IMR-90 (cell line): ENCODE measurements around the gene TOR3A. TPM values are rescaled to one million over a fixed set of nuclear protein-coding genes. Genes with fewer than 3 reads are reported as not detected.

Experiments used
- ATAC-seq: fragments of 200-7000 bp; cut with Tn5 transposase; 2 replicates; pipeline ENCODE4 v1.9.1; 2020; ENCODE audit warnings: low read depth, mild to moderate bottlenecking, moderate library complexity
- BruUV-seq: library from RNA; stranded (reverse); fragments of 400-500 nt; replicated peaks from 2 replicates; lab custom pipeline; 2021; lab: Mats Ljungman, UMichigan
- CTCF ChIA-PET: fragments of 300-600 bp; formaldehyde crosslinking; extraction: SDS; loops from one replicate; lab custom pipeline; 2021; ENCODE audit warnings: antibody characterized with exemption; lab: Yijun Ruan, JAX
- POLR2A ChIA-PET: fragments of 300-600 bp; sonication (Branson Sonifier 250); formaldehyde crosslinking; loops from one replicate; lab custom pipeline; 2022; ENCODE audit warnings: antibody characterized with exemption; ENCODE audit not compliant: unreplicated experiment; lab: Charles Lee
- DNase-seq: peaks from one replicate; pipeline ENCODE4 v3.0.0; 2013
- H2AFZ ChIP-seq: replicated peaks from 2 replicates; pipeline ENCODE3; 2013; ENCODE audit warnings: low read length, mild to moderate bottlenecking; ENCODE audit not compliant: poor library complexity
- H2AK5ac ChIP-seq: 2 replicates; pipeline ENCODE4 v1.6.1; 2013; ENCODE audit warnings: low read depth, low read length, inconsistent platforms
- H2AK9ac ChIP-seq: replicated peaks from 2 replicates; pipeline ENCODE3; 2013; ENCODE audit warnings: mild to moderate bottlenecking, low read depth, low read length, moderate library complexity; ENCODE audit not compliant: poor library complexity
- H2BK120ac ChIP-seq: 2 replicates; pipeline ENCODE4 v1.6.1; 2013; ENCODE audit warnings: low read depth, low read length, inconsistent platforms
- H2BK15ac ChIP-seq: 3 replicates; pipeline ENCODE4 v1.6.1; 2013; ENCODE audit warnings: low read depth, low read length, inconsistent platforms
- H2BK20ac ChIP-seq: 2 replicates; pipeline ENCODE4 v1.6.1; 2013; ENCODE audit warnings: low read depth, mild to moderate bottlenecking, inconsistent platforms, low read length, moderate library complexity
- H2BK5ac ChIP-seq: 2 replicates; pipeline ENCODE4 v1.6.1; 2013; ENCODE audit warnings: mild to moderate bottlenecking, low read depth, low read length, inconsistent platforms; ENCODE audit not compliant: poor library complexity, severe bottlenecking
- H3K14ac ChIP-seq: replicated peaks from 2 replicates; pipeline ENCODE4 v1.6.1; 2013; ENCODE audit warnings: low read depth, low read length, inconsistent platforms
- H3K18ac ChIP-seq: 2 replicates; pipeline ENCODE4 v1.6.1; 2013; ENCODE audit warnings: low read depth, low read length, control low read depth
- H3K23ac ChIP-seq: 2 replicates; pipeline ENCODE4 v1.6.1; 2013; ENCODE audit warnings: low read depth, low read length, inconsistent platforms
- H3K27ac ChIP-seq: 2 replicates; pipeline ENCODE4 v1.5.1; 2013; ENCODE audit warnings: mild to moderate bottlenecking, control low read depth, low read length; ENCODE audit not compliant: insufficient read depth
- H3K27me3 ChIP-seq: 2 replicates; pipeline ENCODE4 v1.6.1; 2013; ENCODE audit warnings: low read length; ENCODE audit not compliant: control insufficient read depth, insufficient read depth
- H3K36me3 ChIP-seq: 2 replicates; pipeline ENCODE4 v1.6.1; 2013; ENCODE audit warnings: low read length, mixed read lengths; ENCODE audit not compliant: control insufficient read depth, insufficient read depth
- H3K4ac ChIP-seq: 2 replicates; pipeline ENCODE4 v1.6.1; 2013; ENCODE audit warnings: low read depth, low read length, inconsistent platforms
- H3K4me1 ChIP-seq: 2 replicates; pipeline ENCODE4 v1.6.1; 2013; ENCODE audit warnings: low read length, mixed read lengths; ENCODE audit not compliant: control insufficient read depth, insufficient read depth
- H3K4me2 ChIP-seq: 2 replicates; pipeline ENCODE4 v1.6.1; 2013; ENCODE audit warnings: low read depth, mild to moderate bottlenecking, control low read depth, low read length, moderate library complexity
- H3K4me3 ChIP-seq: 2 replicates; pipeline ENCODE4 v1.5.1; 2013; ENCODE audit warnings: low read depth, mild to moderate bottlenecking, control low read depth, low read length, moderate library complexity; ENCODE audit not compliant: insufficient read depth
- H3K56ac ChIP-seq: 2 replicates; pipeline ENCODE4 v1.6.1; 2013; ENCODE audit warnings: low read length, inconsistent platforms; ENCODE audit not compliant: insufficient read depth; ENCODE audit errors: extremely low read depth
- H3K79me1 ChIP-seq, 2 experiments: 2 replicates each; pipeline ENCODE4 v1.6.1; 2013; ENCODE audit warnings: low read length in 2 of 2, inconsistent platforms in 1 of 2, low read depth in 1 of 2
- H3K9ac ChIP-seq: 2 replicates; pipeline ENCODE4 v1.6.1; 2013; ENCODE audit warnings: low read depth, low read length, control low read depth
- H3K9me1 ChIP-seq: 2 replicates; pipeline ENCODE4 v1.6.1; 2013; ENCODE audit warnings: low read length, inconsistent platforms; ENCODE audit not compliant: insufficient read depth
- H3K9me3 ChIP-seq: 2 replicates; pipeline ENCODE4 v1.6.1; 2013; ENCODE audit warnings: low read length; ENCODE audit not compliant: control insufficient read depth, insufficient read depth
- H4K20me1 ChIP-seq: 2 replicates; pipeline ENCODE4 v1.6.1; 2013; ENCODE audit warnings: low read length, inconsistent platforms; ENCODE audit not compliant: insufficient read depth
- H4K5ac ChIP-seq: 2 replicates; pipeline ENCODE4 v1.6.1; 2013; ENCODE audit warnings: mild to moderate bottlenecking, low read depth, low read length, control low read depth
- H4K8ac ChIP-seq, 2 experiments: 2 replicates each; pipeline ENCODE4 v1.6.1; 2013; ENCODE audit warnings: low read depth in 2 of 2, low read length in 2 of 2, control low read depth in 1 of 2, inconsistent platforms in 1 of 2
- H4K91ac ChIP-seq: 2 replicates; pipeline ENCODE4 v1.6.1; 2013; ENCODE audit warnings: low read depth, low read length, inconsistent platforms; ENCODE audit not compliant: insufficient read depth
- BHLHE40 ChIP-seq: fragments of 150-350 bp; IDR thresholded peaks from 2 replicates; pipeline ENCODE4 v1.6.1; 2016; ENCODE audit warnings: mild to moderate bottlenecking, low read depth, low read length
- CEBPB ChIP-seq: IDR thresholded peaks from 2 replicates; pipeline ENCODE4 v1.6.1; 2012; ENCODE audit warnings: low read depth, low read length, improper control_type of control experiment
- CHD1 ChIP-seq: IDR thresholded peaks from 2 replicates; pipeline ENCODE4 v1.6.1; 2012; ENCODE audit warnings: low read depth, low read length, improper control_type of control experiment
- ELK1 ChIP-seq: fragments of 150-350 bp; IDR thresholded peaks from 2 replicates; pipeline ENCODE4 v1.6.1; 2016; ENCODE audit warnings: low read depth, mild to moderate bottlenecking, low read length, moderate library complexity, borderline replicate concordance
- FOS ChIP-seq: fragments of 150-350 bp; IDR thresholded peaks from 2 replicates; pipeline ENCODE4 v1.6.1; 2016; ENCODE audit warnings: low read depth, low read length
- MAFK ChIP-seq: IDR thresholded peaks from 2 replicates; pipeline ENCODE4 v1.6.1; 2012; ENCODE audit warnings: low read depth, low read length, improper control_type of control experiment
- MAZ ChIP-seq: IDR thresholded peaks from 2 replicates; pipeline ENCODE4 v1.6.1; 2012; ENCODE audit warnings: low read depth, mild to moderate bottlenecking, low read length, improper control_type of control experiment, moderate library complexity, borderline replicate concordance
- MXI1 ChIP-seq: IDR thresholded peaks from 2 replicates; pipeline ENCODE4 v1.6.1; 2012; ENCODE audit warnings: low read depth, mild to moderate bottlenecking, low read length, moderate library complexity, borderline replicate concordance
- NFE2L2 ChIP-seq: fragments of 150-350 bp; IDR thresholded peaks from 2 replicates; pipeline ENCODE4 v1.6.1; 2016; ENCODE audit warnings: low read depth, mild to moderate bottlenecking, low read length
- POLR2A ChIP-seq: IDR thresholded peaks from 2 replicates; pipeline ENCODE4 v1.6.1; 2012; ENCODE audit warnings: mild to moderate bottlenecking, low read depth, low read length
- RAD21 ChIP-seq: IDR thresholded peaks from 2 replicates; pipeline ENCODE4 v1.6.1; 2012; ENCODE audit warnings: low read length, improper control_type of control experiment
- RCOR1 ChIP-seq: IDR thresholded peaks from 2 replicates; pipeline ENCODE4 v1.6.1; 2012; ENCODE audit warnings: mild to moderate bottlenecking, low read length, improper control_type of control experiment; ENCODE audit not compliant: insufficient replicate concordance
- RFX5 ChIP-seq: IDR thresholded peaks from 2 replicates; pipeline ENCODE4 v1.8.0; 2012; ENCODE audit warnings: low read depth, mild to moderate bottlenecking, low read length, moderate library complexity
- SMC3 ChIP-seq: fragments of 150-350 bp; IDR thresholded peaks from 2 replicates; pipeline ENCODE4 v1.6.1; 2016; ENCODE audit warnings: low read depth, mild to moderate bottlenecking, antibody characterized with exemption, low read length, moderate library complexity
- WGBS, 2 experiments: methylation state at CpG; one replicate each; pipeline versions ENCODE4 v1.1.5 to v1.1.7; 2013; ENCODE audit warnings: missing lambda C conversion rate in 2 of 2; ENCODE audit not compliant: insufficient read length in 1 of 2; ENCODE audit errors: extremely low coverage in 2 of 2; 5-methylcytosine and 5-hydroxymethylcytosine counted together
- dilution Hi-C: fragments of 300-500 bp; cut with HindIII; formaldehyde crosslinking; loops from one replicate; pipeline ENCODE4 v1.14.3; 2018; ENCODE audit warnings: low sequenced_read_pairs; ENCODE audit not compliant: unreplicated experiment
- in situ Hi-C: fragments of 300-500 bp; cut with MboI; formaldehyde crosslinking; loops from 3 replicates; pipeline ENCODE4 v1.14.3; 2019; ENCODE audit warnings: low sequenced_read_pairs, inconsistent platforms, mixed read lengths
- intact Hi-C: fragments of 100-400 bp; cut with micrococcal nuclease; formaldehyde crosslinking; loops from 2 replicates; pipeline ENCODE4 v1.10.0; 2022
- polyA plus RNA-seq, 3 experiments: library from polyadenylated mRNA; depleted of rRNA; stranded (reverse); fragments of >200 nt; gene quantifications; 2 replicates each; pipeline ENCODE4 v1.2.3, GENCODE V29; 2012; ENCODE audit warnings: low replicate concordance in 1 of 3
- total RNA-seq: library from RNA; depleted of rRNA; stranded (reverse); fragments of >200 nt; gene quantifications from 2 replicates; pipeline ENCODE4 v1.2.3, GENCODE V29; 2012
- TF ChIP-seq, protein P1 (sequence below): conservative IDR thresholded peaks from 2 replicates; pipeline ENCODE4 v1.5.1; 2012; ENCODE audit warnings: mild to moderate bottlenecking, low read depth, low read length, improper control_type of control experiment

Gene TOR3A
- total and polyA plus RNA-seq, 2 of the 4 experiments (the other 2 are of a cell fraction): 16.8 to 22.2 TPM

- Histone ChIP-seq H3K14ac (no peak overlapping the region), H3K18ac (no peak overlapping the region), H3K36me3 (peaks cover 41% of the 10 kb centered on the region), H3K9ac (no peak overlapping the region), H4K8ac (no peak overlapping the region), H3K9me1 (peaks cover 18% of the 10 kb centered on the region), H2BK20ac (no peak overlapping the region), H3K9me3 (no peaks in the 10 kb centered on the region), H4K20me1 (no peaks in the 10 kb centered on the region), H3K4me3 (no peak overlapping the region), H3K27me3 (no peaks in the 10 kb centered on the region), H2BK120ac (no peak overlapping the region), H3K79me1 (peaks cover 10 to 73% of the 10 kb centered on the region in 2 experiments), H3K27ac (no peak overlapping the region), H4K5ac (no peak overlapping the region), H2BK5ac (no peak overlapping the region), H3K4me1 (peaks cover 10% of the 10 kb centered on the region), H2AFZ (no peak overlapping the region), H2AK9ac (no peak overlapping the region), H2AK5ac (no peak overlapping the region), H4K91ac (no peak overlapping the region), H3K56ac (no peak overlapping the region), H3K23ac (no peak overlapping the region), H3K4ac (no peak overlapping the region), H3K4me2 (no peak overlapping the region), H2BK15ac (no peak overlapping the region)
- ATAC-seq (no peak), DNase-seq (no peak)
- ChIA-PET CTCF (no interaction called here), POLR2A (no interaction called here)
- intact Hi-C loops (no loop called here), in situ Hi-C loops (no loop called here), dilution Hi-C loops (no loop called here)
- TSS peak; percentile 95 for BruUV-seq
- WGBS, 2 experiments: 100% methylated on average over 1 of the region's 4 CpGs; no CpG with 5 or more reads in 1 of the 2 experiments
- TF ChIP-seq NFE2L2 (no peak), RAD21 (no peak), CHD1 (no peak), RCOR1 (no peak), MAFK (no peak), RFX5 (no peak), CEBPB (no peak), BHLHE40 (no peak), POLR2A (no peak), ELK1 (no peak), SMC3 (no peak), MXI1 (no peak), MAZ (no peak), FOS (no peak)
- TF ChIP-seq, protein P1, sequence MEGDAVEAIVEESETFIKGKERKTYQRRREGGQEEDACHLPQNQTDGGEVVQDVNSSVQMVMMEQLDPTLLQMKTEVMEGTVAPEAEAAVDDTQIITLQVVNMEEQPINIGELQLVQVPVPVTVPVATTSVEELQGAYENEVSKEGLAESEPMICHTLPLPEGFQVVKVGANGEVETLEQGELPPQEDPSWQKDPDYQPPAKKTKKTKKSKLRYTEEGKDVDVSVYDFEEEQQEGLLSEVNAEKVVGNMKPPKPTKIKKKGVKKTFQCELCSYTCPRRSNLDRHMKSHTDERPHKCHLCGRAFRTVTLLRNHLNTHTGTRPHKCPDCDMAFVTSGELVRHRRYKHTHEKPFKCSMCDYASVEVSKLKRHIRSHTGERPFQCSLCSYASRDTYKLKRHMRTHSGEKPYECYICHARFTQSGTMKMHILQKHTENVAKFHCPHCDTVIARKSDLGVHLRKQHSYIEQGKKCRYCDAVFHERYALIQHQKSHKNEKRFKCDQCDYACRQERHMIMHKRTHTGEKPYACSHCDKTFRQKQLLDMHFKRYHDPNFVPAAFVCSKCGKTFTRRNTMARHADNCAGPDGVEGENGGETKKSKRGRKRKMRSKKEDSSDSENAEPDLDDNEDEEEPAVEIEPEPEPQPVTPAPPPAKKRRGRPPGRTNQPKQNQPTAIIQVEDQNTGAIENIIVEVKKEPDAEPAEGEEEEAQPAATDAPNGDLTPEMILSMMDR: no peak
Observed at GRCh38 chr1:179095377-179095776, 13.5 kb downstream of the TOR3A start.
